K562 (cell line): ENCODE data around the gene CDC14B. TPM values are rescaled to one million over a fixed set of nuclear protein-coding genes. Genes with fewer than 3 reads are reported as not detected.

ENCODE experiments used
- ARHGAP35 ChIP-seq: fragments of 450-650 bp; IDR thresholded peaks from 2 replicates; pipeline ENCODE4 v1.6.1; 2018; ENCODE audit not compliant: partially characterized antibody
- ESRRB ChIP-seq: fragments of 250-450 bp; sonication (Bioruptor Pico); IDR thresholded peaks from 2 replicates; pipeline ENCODE4 v1.5.0; 2020; ENCODE audit warnings: mild to moderate bottlenecking, moderate library complexity, borderline replicate concordance
- polyA plus RNA-seq, 8 experiments: library from polyadenylated mRNA; depleted of rRNA in 4 of 8; stranded (reverse) in 5 of 8; unstranded in 3 of 8; fragments of >200 nt; fragmentation: Nextera tagmentation in 2 of 8; fragmentation: Illumina TruSeq in 1 of 8; extraction: Ambion mirVana in 2 of 8; extraction: Trizol in 1 of 8; gene quantifications; 2 replicates each; pipeline versions ENCODE4 v1.2.1 to v1.2.3, GENCODE V29; 2011 to 2014; ENCODE audit warnings: inconsistent platforms in 1 of 8, missing spikeins in 1 of 8
- total RNA-seq, 7 experiments: library from RNA; depleted of rRNA in 6 of 7; stranded (reverse); fragments of >200 nt in 6 of 7; fragmentation: Illumina TruSeq in 2 of 7; extraction: Trizol in 2 of 7; gene quantifications; 2 replicates each; pipeline versions ENCODE4 v1.2.1 to v1.2.3, GENCODE V29; 2011 to 2021; ENCODE audit warnings: low replicate concordance in 1 of 7
- TF ChIP-seq, protein P1 (sequence below): fragments of 450-650 bp; IDR thresholded peaks from 2 replicates; pipeline ENCODE4 v1.6.1; 2016; ENCODE audit warnings: mild to moderate bottlenecking, moderate library complexity
- TF ChIP-seq, protein P2 (sequence below): fragments of 450-650 bp; formaldehyde crosslinking; IDR thresholded peaks from 2 replicates; pipeline ENCODE4 v1.4.0; 2020; ENCODE audit warnings: mild to moderate bottlenecking, moderate library complexity

The CDC14B gene
- total and polyA plus RNA-seq, 9 of the 15 experiments (the other 6 are each of a cell fraction or from before 2014, with no cell fraction given) = 1.4 to 6.0 (median 3.8) TPM

DNA sequence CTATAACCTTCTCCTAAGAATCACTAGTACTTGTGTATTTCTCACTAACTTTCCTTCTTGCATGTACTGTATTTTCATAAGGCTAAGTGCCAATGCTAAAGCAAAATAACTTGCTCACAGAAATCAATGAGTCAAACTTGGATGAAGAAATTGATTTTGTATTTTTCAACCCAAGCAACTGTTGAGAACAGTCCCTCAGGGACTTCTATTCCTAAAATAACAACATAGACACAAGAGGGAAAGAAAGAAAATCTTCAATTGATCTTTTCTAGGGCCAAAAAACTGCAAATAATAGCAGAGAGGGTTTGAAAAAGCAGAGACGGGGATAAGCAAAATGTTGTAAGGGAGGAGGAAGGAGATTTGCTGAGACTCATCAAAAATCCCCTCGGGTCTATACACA, 99.9 kb downstream of the CDC14B start (continued):
- TF ChIP-seq, protein P1, sequence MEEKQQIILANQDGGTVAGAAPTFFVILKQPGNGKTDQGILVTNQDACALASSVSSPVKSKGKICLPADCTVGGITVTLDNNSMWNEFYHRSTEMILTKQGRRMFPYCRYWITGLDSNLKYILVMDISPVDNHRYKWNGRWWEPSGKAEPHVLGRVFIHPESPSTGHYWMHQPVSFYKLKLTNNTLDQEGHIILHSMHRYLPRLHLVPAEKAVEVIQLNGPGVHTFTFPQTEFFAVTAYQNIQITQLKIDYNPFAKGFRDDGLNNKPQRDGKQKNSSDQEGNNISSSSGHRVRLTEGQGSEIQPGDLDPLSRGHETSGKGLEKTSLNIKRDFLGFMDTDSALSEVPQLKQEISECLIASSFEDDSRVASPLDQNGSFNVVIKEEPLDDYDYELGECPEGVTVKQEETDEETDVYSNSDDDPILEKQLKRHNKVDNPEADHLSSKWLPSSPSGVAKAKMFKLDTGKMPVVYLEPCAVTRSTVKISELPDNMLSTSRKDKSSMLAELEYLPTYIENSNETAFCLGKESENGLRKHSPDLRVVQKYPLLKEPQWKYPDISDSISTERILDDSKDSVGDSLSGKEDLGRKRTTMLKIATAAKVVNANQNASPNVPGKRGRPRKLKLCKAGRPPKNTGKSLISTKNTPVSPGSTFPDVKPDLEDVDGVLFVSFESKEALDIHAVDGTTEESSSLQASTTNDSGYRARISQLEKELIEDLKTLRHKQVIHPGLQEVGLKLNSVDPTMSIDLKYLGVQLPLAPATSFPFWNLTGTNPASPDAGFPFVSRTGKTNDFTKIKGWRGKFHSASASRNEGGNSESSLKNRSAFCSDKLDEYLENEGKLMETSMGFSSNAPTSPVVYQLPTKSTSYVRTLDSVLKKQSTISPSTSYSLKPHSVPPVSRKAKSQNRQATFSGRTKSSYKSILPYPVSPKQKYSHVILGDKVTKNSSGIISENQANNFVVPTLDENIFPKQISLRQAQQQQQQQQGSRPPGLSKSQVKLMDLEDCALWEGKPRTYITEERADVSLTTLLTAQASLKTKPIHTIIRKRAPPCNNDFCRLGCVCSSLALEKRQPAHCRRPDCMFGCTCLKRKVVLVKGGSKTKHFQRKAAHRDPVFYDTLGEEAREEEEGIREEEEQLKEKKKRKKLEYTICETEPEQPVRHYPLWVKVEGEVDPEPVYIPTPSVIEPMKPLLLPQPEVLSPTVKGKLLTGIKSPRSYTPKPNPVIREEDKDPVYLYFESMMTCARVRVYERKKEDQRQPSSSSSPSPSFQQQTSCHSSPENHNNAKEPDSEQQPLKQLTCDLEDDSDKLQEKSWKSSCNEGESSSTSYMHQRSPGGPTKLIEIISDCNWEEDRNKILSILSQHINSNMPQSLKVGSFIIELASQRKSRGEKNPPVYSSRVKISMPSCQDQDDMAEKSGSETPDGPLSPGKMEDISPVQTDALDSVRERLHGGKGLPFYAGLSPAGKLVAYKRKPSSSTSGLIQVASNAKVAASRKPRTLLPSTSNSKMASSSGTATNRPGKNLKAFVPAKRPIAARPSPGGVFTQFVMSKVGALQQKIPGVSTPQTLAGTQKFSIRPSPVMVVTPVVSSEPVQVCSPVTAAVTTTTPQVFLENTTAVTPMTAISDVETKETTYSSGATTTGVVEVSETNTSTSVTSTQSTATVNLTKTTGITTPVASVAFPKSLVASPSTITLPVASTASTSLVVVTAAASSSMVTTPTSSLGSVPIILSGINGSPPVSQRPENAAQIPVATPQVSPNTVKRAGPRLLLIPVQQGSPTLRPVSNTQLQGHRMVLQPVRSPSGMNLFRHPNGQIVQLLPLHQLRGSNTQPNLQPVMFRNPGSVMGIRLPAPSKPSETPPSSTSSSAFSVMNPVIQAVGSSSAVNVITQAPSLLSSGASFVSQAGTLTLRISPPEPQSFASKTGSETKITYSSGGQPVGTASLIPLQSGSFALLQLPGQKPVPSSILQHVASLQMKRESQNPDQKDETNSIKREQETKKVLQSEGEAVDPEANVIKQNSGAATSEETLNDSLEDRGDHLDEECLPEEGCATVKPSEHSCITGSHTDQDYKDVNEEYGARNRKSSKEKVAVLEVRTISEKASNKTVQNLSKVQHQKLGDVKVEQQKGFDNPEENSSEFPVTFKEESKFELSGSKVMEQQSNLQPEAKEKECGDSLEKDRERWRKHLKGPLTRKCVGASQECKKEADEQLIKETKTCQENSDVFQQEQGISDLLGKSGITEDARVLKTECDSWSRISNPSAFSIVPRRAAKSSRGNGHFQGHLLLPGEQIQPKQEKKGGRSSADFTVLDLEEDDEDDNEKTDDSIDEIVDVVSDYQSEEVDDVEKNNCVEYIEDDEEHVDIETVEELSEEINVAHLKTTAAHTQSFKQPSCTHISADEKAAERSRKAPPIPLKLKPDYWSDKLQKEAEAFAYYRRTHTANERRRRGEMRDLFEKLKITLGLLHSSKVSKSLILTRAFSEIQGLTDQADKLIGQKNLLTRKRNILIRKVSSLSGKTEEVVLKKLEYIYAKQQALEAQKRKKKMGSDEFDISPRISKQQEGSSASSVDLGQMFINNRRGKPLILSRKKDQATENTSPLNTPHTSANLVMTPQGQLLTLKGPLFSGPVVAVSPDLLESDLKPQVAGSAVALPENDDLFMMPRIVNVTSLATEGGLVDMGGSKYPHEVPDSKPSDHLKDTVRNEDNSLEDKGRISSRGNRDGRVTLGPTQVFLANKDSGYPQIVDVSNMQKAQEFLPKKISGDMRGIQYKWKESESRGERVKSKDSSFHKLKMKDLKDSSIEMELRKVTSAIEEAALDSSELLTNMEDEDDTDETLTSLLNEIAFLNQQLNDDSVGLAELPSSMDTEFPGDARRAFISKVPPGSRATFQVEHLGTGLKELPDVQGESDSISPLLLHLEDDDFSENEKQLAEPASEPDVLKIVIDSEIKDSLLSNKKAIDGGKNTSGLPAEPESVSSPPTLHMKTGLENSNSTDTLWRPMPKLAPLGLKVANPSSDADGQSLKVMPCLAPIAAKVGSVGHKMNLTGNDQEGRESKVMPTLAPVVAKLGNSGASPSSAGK = no peak
- no peak for TF ChIP-seq ESRRB
- TF ChIP-seq, protein P2, sequence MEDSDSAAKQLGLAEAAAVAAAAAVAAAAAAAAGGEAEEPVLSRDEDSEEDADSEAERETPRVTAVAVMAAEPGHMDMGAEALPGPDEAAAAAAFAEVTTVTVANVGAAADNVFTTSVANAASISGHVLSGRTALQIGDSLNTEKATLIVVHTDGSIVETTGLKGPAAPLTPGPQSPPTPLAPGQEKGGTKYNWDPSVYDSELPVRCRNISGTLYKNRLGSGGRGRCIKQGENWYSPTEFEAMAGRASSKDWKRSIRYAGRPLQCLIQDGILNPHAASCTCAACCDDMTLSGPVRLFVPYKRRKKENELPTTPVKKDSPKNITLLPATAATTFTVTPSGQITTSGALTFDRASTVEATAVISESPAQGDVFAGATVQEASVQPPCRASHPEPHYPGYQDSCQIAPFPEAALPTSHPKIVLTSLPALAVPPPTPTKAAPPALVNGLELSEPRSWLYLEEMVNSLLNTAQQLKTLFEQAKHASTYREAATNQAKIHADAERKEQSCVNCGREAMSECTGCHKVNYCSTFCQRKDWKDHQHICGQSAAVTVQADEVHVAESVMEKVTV (CRISPR knock-in tag) = no peak
- no peak for TF ChIP-seq ARHGAP35
